Right kidney (tissue), 1 donor: ENCODE results near the gene TRIM33.
"Not testable (repeated sequence)": the region's sequence is repeated elsewhere in the genome, so short reads cannot be mapped to it uniquely, and the experiment has no call there.

Experiments used
- DNase-seq: peaks from one replicate; pipeline ENCODE4 v3.0.0-alpha.2; 2016

TRIM33 gene

GRCh38 chr1:114468047-114468446, 43.0 kb downstream of the TRIM33 start:
- no peak for DNase-seq

- no peak for DNase-seq
Measured at GRCh38 chr1:114467491-114467890, 43.5 kb downstream of the TRIM33 start.

- DNase-seq, result no peak
Measured at GRCh38 chr1:114466334-114467014, 44.5 kb downstream of the TRIM33 start.

DNA sequence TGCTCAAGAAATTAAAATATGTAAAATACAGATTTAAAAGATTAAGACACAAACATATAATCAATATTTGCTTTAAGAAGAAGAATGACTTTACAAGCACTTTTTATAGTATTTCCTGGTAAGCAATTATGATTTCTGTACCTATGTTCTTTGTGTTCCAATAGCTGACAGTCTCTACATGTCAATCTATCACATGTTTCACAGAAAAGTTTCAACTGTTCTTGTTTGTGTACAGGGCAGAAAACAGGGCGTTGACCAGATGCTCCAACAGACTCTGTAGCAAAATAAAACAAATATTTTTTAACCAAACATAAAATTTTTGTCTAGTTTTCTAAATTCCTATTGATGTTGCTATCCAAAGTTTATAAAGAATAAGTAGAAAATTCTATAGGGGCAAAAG, 48.0 kb downstream of the TRIM33 start:
- DNase-seq, result no peak

GRCh38 chr1:114462341-114462740, 48.7 kb downstream of the TRIM33 start:
- no peak for DNase-seq

- DNase-seq, result no peak
Measured at GRCh38 chr1:114458237-114458777, 52.7 kb downstream of the TRIM33 start.

GRCh38 chr1:114457675-114458236, 53.2 kb downstream of the TRIM33 start:
- no peak for DNase-seq

DNA sequence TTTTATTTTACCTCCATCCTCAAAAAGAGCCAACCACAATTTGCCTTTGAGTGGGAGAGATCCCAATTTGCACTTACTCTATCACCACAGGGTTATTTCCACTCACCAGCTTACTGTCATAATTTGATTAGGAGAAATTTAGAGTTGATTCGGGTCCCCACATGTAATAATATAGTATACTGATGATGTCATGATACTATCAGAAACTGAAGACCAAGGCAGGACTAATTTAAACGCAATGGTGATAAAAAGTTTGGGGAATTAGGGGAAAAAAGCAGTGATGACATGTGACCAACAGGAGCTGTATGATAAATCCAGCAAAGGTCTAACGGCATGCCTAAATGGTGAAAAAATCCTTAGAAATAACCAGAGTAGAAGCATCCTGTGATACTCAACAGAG, 54.4 kb downstream of the TRIM33 start:
- no peak for DNase-seq

DNA sequence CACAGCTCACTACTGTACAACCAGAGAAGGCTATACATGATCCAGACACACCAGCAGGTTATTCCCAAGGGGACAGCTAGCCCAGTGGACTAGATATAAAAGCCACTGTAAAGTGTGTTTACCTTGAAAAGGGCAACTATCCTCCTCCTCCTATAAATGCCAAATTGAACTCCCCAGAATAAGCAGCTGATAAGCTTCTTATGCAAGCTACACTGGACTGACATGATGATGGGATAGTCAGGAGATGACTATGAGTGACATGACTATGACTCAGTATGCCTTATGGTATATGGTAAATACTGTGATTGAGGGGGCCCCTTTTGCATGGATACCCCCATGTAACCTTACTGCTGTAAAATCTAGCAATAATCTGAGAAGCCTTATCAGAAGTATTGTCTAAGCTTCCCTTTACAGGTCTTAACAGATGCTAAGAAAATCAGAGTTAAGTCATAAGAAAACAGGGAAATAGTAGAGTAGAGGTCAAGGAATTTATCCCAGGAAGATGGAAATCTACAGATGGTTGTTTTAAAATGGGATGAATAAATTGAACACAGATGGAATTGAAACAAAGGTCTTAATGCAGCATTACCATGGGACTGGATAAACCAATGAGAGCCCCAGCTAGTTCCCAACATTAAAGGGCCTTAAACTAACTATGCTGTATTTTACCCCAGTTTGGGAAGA, 55.8 kb downstream of the TRIM33 start:
- DNase-seq, result no peak

DNA sequence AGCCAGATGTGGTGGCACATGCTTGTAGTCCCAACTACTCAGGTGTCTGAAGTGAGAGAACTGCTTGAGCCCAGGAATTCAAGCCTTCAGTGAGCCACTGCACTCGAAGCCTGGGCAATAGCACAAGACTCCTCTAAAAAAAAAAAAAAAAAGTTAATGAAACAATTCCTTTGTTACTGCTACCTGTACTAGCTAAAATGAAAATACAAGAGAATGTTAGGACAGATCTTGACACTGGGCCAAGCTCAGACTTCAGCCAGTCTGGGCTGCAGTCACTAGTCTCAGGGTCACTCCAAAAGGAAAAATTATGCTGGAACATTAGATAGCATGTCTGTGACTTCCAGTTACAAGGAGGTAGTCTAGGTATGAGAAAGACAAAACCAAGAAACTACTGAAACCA, 56.5 kb downstream of the TRIM33 start:
- DNase-seq, result no peak

DNA sequence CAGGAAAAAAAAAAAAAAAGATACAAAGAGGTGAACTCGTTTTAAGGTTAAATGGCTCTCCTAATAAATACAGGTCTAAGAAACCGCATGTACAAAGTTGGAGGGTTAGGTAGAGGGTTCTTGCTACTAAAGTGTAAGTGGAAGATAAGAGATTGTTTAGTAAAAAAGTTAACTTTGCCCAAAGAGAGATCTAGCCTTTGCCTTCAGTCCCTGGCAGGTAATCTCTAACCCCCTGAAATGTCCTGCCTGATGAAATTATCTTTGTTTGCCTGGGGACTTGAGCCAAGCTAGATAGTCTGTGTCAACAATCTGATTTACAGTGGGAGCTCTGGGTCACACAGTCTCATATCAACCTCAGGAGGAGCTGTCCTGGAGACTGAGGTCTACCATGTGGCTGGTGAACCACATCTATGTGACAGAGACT, 57.6 kb downstream of the TRIM33 start:
- no peak for DNase-seq

DNA sequence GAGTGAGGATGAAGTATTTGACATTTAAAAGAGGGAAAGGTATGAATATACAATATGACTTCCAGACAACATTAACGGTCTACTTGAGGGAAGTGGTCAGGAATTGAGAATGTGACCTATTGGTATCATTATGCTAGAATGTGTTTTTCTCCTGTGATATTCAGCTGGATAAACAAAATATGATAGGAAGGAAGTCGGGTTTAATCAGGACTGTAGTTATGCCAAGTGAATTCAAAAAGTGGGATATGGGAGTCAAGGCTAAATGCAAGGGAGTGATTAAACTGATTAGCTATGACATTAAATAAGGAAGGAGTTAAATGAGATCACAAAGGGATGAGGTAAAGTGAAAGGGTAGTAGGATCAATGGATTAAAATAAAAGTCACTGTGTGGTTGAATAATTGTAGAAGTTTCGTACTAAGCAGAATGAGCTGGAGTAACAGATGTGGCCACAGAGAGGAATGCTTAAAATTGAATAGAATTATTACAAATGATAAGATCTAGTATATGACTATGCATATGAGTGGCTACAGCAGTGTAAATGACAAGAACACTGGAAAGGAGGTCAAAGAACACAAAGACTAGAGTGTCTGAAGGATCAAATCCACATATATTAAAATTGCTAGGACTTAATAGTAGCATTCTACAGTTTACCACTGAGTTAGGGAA, 62.5 kb downstream of the TRIM33 start:
- no peak for DNase-seq

DNA sequence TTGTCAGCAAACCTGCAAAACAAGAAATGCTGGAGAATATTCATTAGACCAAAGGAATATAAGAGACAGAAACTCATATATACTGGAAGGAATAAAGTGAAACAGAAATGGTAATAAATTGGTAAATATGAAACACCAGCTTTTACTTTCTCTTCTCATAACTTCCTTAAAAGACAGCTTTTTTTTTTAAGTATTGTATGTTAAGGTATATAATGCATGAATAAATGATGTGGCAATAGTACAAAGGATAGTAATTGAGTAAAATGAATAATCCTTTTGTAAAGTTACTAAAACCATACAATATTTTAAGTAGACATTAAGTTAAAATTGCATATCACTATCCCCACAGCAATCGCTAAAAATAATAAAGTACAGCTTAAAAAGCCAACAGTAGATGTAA, 64.8 kb downstream of the TRIM33 start:
- no peak for DNase-seq

DNA sequence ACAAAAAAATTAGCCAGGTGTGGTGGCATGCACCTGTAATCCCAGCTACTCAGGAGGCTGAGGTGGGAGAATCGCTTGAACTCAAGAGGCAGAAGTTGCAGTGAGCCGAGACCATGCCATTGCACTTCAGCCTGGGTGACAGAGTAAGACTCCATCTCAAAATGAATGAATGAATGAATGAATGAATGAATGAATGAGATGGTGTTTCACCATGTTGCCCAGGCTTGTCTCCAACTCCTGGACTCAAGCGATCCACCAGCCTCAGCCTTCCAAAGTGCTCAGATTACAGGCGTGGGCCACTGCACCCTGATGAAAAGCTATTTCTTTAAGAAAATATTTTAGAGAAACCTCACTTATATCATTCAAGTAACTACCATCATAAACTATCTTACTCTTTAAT, 67.8 kb downstream of the TRIM33 start:
- not testable (repeated sequence) for DNase-seq

DNA sequence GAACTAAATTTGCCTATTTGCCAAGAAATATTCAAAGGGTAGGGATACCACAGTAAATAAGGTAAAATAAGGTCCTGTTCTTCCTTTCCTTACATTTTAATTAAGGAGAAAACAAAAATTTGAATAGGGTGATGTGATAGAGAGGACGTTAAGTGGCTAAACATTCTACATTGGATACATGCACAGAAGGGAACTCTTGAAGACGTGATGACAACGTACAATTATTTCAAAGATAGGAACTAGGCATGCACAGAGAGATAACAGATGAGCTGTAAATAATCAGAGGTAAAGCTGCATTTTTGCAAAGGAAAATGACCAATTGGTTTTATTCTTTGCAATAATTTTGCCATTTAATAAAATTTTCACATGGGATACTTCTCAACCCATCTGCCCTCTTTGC, 69.7 kb downstream of the TRIM33 start:
- DNase-seq, result no peak

- DNase-seq, result no peak
Measured at GRCh38 chr1:114439369-114439768, 71.6 kb downstream of the TRIM33 start.

- DNase-seq, result no peak
Measured at GRCh38 chr1:114437812-114438211, 73.2 kb downstream of the TRIM33 start.

DNA sequence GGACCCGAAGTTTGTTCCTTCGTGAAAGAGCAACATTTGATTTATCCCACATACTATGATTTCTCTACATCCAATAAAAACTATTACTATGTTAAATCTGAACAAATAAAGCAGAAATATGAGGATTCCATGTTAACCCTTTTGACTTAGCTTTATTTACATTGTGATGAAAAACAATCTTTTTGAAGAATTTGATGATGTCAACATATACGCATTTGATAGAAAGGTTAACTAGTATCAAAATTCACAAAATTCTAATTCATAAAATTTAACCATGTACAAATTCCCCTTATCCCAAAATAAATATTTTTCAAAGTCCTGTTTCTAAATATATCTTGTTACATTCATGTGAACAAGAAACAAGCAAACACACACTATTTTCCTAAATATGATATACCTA, 74.2 kb downstream of the TRIM33 start:
- DNase-seq, result no peak

DNA sequence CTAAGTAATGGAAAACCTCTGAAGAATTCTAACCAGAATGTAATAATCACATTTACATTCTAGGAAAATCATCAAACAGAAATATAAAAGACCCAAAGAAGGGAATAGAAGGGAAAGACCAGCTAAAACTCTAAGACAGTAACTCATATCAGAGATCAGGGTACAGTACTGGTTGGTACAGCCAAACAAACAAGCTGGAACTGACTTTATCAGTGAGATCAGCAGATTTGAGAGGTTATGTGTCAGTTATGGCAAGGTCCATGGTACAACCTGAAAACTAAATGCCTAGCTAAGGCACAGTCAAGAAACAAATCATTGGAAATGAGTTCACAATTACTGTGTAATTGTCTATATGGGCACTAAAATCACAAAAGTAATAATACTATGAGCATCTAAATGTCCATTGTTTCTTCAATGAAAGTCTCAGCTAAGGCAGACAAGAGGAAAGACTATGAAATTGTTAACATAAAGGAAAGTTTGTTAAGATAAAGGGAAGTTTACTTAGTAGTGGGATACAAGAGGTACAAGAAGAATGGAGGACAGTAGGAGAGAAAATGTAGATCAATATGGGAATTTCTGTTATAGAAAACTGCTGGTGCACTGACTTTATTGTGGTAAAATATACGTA, 75.8 kb downstream of the TRIM33 start:
- DNase-seq, result no peak

- no peak for DNase-seq
Measured at GRCh38 chr1:114431026-114431425, 80.0 kb downstream of the TRIM33 start.

DNA sequence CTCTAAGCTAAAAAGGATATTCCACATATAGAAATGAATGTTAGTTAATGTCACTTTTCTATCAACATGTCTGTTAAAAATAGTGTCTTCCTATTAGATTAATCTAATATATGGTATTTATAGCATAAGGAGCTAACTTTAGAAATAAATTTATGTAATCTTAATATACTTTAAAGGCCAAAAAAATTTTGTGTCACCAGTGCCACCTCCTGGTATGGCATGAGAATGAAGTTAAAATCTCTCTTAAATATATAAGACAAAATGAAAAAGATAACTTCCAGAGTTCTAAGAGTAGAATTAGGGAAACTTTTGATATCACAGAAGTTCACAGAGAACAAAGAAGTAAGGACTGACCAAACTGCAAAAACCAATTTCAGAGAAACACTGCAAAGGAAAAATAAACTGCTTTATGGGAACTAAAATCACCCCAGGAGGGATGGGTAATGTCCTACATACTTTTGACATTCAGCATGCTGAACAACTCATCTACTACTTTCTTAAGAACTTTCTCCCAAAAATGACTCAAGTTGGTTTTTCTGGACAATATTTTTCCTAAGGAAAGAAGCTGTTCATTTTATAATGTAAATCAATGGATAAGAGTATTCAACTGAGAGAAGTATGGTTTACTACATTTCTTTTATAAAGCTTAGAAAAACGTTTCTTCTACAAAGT, 82.8 kb downstream of the TRIM33 start:
- no peak for DNase-seq

DNA sequence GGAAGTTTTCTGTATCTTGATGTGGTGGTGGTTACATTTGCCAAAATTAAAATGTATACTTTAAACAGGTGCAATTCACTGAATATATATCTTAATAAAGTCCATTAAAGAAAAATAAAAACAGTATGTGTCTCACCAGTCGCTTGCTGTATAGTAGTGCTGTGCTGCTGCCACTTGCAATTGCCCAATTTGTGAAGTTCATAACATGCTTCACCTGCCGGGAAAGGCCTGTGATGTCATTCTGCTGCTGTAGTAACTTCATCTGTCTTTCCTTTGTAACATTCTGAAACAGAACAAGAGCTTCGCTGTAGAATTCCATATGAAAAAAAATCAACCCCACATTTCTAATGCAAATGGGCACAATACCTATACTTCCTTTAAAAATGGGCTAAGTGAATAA, 83.4 kb downstream of the TRIM33 start:
- no peak for DNase-seq
